ENCODE results near the gene FAM124A. TPM values are rescaled to one million over a fixed set of nuclear protein-coding genes. Genes with fewer than 3 reads are reported as not detected.
"Not testable (repeated sequence)": the region's sequence is repeated elsewhere in the genome, so short reads cannot be mapped to it uniquely, and the experiment has no call there.

FAM124A gene
- total and polyA plus RNA-seq, 2 of the 8 experiments (the other 6 are each of a cell fraction or from before 2014, with no cell fraction given), result 40.7 to 49.9 TPM

- H2BK5ac ChIP-seq (ENCODE audit: low read depth, low read length); H3K4me2 ChIP-seq (ENCODE audit: insufficient read depth in 1 of 2, low read depth in 2 of 2, low read length in 2 of 2); H3K9ac ChIP-seq (replicated peaks in 1 of 4; ENCODE audit: extremely low read depth in 1 of 4, low read depth in 3 of 4, low read length in 3 of 4); H2AFZ ChIP-seq (ENCODE audit: low read length); H3K9me3 ChIP-seq (ENCODE audit: insufficient read depth in 2 of 2, low read depth in 1 of 2, low read length in 1 of 2); H3K79me1 ChIP-seq (ENCODE audit: low read depth, low read length); H3K4me3 ChIP-seq (ENCODE audit: extremely low read depth in 1 of 4, insufficient read depth in 2 of 4, low read depth in 3 of 4, low read length in 4 of 4); H4K20me1 ChIP-seq (replicated peaks in 1 of 2; ENCODE audit: control insufficient read depth in 1 of 2, insufficient read depth in 2 of 2, low read length in 2 of 2); H3K79me2 ChIP-seq (ENCODE audit: control insufficient read depth in 1 of 2, insufficient read depth in 2 of 2, low read length in 2 of 2); H3K27me3 ChIP-seq (replicated peaks in 1 of 4; ENCODE audit: control insufficient read depth in 3 of 4, extremely low read depth in 1 of 4, insufficient read depth in 3 of 4, low read length in 3 of 4); H3K56ac ChIP-seq (replicated peaks; ENCODE audit: insufficient read length, low read depth, low read length); H3K18ac ChIP-seq (ENCODE audit: extremely low read depth, low read length); H2BK120ac ChIP-seq (replicated peaks; ENCODE audit: low read depth, low read length); H3K4ac ChIP-seq (replicated peaks; ENCODE audit: insufficient read length, low read depth, low read length); H3K23me2 ChIP-seq (ENCODE audit: low read depth, low read length); H4K8ac ChIP-seq (ENCODE audit: extremely low read depth, insufficient read depth, low read length); H3K14ac ChIP-seq (ENCODE audit: insufficient read length); H4K5ac ChIP-seq (ENCODE audit: insufficient read length, low read depth, low read length); H3K23ac ChIP-seq (ENCODE audit: insufficient read length); H3K27ac ChIP-seq (ENCODE audit: low read depth, low read length); FAIRE-seq; H3K36me3 ChIP-seq (ENCODE audit: control insufficient read depth in 2 of 4, insufficient read depth in 4 of 4, low read length in 3 of 4); H3K4me1 ChIP-seq (replicated peaks in 1 of 4; ENCODE audit: control insufficient read depth in 3 of 4, insufficient read depth in 4 of 4, low read length in 3 of 4): not testable (repeated sequence)
- Histone ChIP-seq H2BK12ac (ENCODE audit: low read depth, low read length) (peak overlapping the region; percentile 86; the same call in 1 of the 2 replicates), H4K91ac (replicated peaks; ENCODE audit: insufficient read length, low read length) (peak overlapping the region; percentile 41), H2AK5ac (ENCODE audit: low read depth, low read length) (peak overlapping the region; percentile 31; the same call in 1 of the 2 replicates), H2BK20ac (ENCODE audit: low read length) (peak overlapping the region; percentile 75; the same call in 1 of the 2 replicates), H2BK15ac (ENCODE audit: low read length) (peak overlapping the region; percentile 75; the same call in 1 of the 2 replicates)
- 75% methylated on average over 1 of the region's 1 CpG; no CpG with 5 or more reads in 1 of the 2 experiments for WGBS, 2 experiments (ENCODE audit: extremely low coverage in 1 of 2, insufficient coverage in 1 of 2, insufficient read length in 1 of 2, insufficient replicate concordance in 2 of 2, low coverage in 1 of 2, low lambda C conversion rate in 2 of 2, missing lambda C conversion rate in 1 of 2)
- ChIA-PET CTCF (ENCODE audit: partially characterized antibody) (interaction anchor here (0.7 to 5.3 kb wide), 22 partner anchors 8 to 512 kb away, joined by 3 to 100 read pairs (median 22); partner anchors contain the start of gene C13orf42), POLR2A (ENCODE audit: partially characterized antibody) (interaction anchor here (1.3 to 6.5 kb wide), 4 partner anchors 15 to 108 kb away, joined by 4 to 70 read pairs (median 12); no protein-coding TSS in a partner anchor)
- DNase-seq (ENCODE audit: low read depth in 1 of 2, low spot score in 2 of 2), result peak in 1 of 2 experiments; percentile 34
Measured at GRCh38 chr13:51288254-51288653, 66.1 kb downstream of the FAM124A start.

Measured in H1 (cell line).